Neural cell (in vitro differentiated cells): ENCODE measurements around the gene PGP. TPM values are rescaled to one million over a fixed set of nuclear protein-coding genes. Genes with fewer than 3 reads are reported as not detected.

Experiments used
- H2AFZ ChIP-seq: fragments of 200-600, 300-800 bp; sonication (generic), shearing (Covaris generic); 2 replicates; pipeline ENCODE4 v1.6.0; 2014; ENCODE audit warnings: low read depth, mild to moderate bottlenecking, antibody characterized with exemption, low read length, moderate library complexity
- H3F3A ChIP-seq: fragments of 200-600 bp; shearing (Covaris generic); 2 replicates; pipeline ENCODE4 v1.6.1; 2016; ENCODE audit warnings: mild to moderate bottlenecking, moderate library complexity, mixed read lengths, antibody characterized with exemption, low read length; ENCODE audit not compliant: insufficient read depth, poor library complexity, severe bottlenecking
- H3K27ac ChIP-seq: fragments of 200-600, 300-800 bp; sonication (generic), shearing (Covaris generic); 2 replicates; pipeline ENCODE4 v1.5.1; 2014; ENCODE audit warnings: mild to moderate bottlenecking, low read length, moderate library complexity
- H3K27me3 ChIP-seq: fragments of 300-800, 200-600 bp; sonication (generic), shearing (Covaris generic); 2 replicates; pipeline ENCODE4 v1.6.0; 2014; ENCODE audit warnings: mild to moderate bottlenecking, low read depth, low read length, moderate library complexity; ENCODE audit not compliant: insufficient read depth
- H3K36me3 ChIP-seq: fragments of 300-800, 200-600 bp; sonication (generic), shearing (Covaris generic); 2 replicates; pipeline ENCODE4 v1.5.1; 2014; ENCODE audit warnings: mild to moderate bottlenecking, antibody characterized with exemption, low read length, moderate library complexity; ENCODE audit not compliant: insufficient read depth
- H3K4me2 ChIP-seq: fragments of 300-800, 200-600 bp; sonication (generic), shearing (Covaris generic); 2 replicates; pipeline ENCODE4 v1.6.0; 2014; ENCODE audit warnings: mild to moderate bottlenecking, low read length
- H3K4me3 ChIP-seq: fragments of 300-800, 200-600 bp; sonication (generic), shearing (Covaris generic); 2 replicates; pipeline ENCODE4 v1.5.1; 2014; ENCODE audit warnings: mild to moderate bottlenecking, low read length, moderate library complexity
- H3K79me2 ChIP-seq: fragments of 200-600 bp; shearing (Covaris generic); replicated peaks from 2 replicates; pipeline ENCODE4 v1.6.0; 2014; ENCODE audit warnings: mild to moderate bottlenecking, low read length, moderate library complexity; ENCODE audit not compliant: insufficient read depth
- H3K9ac ChIP-seq: fragments of 300-800, 200-600 bp; sonication (generic), shearing (Covaris generic); 2 replicates; pipeline ENCODE4 v1.6.1; 2016; ENCODE audit warnings: mild to moderate bottlenecking, low read length, mixed read lengths
- H3K9me2 ChIP-seq: fragments of 200-600 bp; shearing (Covaris generic); 2 replicates; pipeline ENCODE4 v1.6.1; 2016; ENCODE audit warnings: mild to moderate bottlenecking, low read length, mixed read lengths; ENCODE audit not compliant: insufficient read depth
- H3K9me3 ChIP-seq: fragments of 200-600, 300-800 bp; sonication (generic), shearing (Covaris generic); 2 replicates; pipeline ENCODE4 v1.6.1; 2016; ENCODE audit warnings: mild to moderate bottlenecking, mixed run types, low read length, moderate library complexity, mixed read lengths
- H4K20me1 ChIP-seq: fragments of 200-600 bp; shearing (Covaris generic); 2 replicates; pipeline ENCODE4 v1.6.1; 2016; ENCODE audit warnings: mild to moderate bottlenecking, mixed run types; ENCODE audit not compliant: insufficient read depth
- CTCF ChIP-seq: fragments of 450-650 bp; IDR thresholded peaks from 2 replicates; pipeline ENCODE4 v1.5.1; 2014; ENCODE audit warnings: antibody characterized with exemption, mild to moderate bottlenecking, moderate library complexity; ENCODE audit not compliant: poor library complexity, severe bottlenecking
- EP300 ChIP-seq: fragments of 450-650 bp; conservative IDR thresholded peaks from 2 replicates; pipeline ENCODE4 v1.6.1; 2014; ENCODE audit warnings: antibody characterized with exemption, mild to moderate bottlenecking, moderate library complexity; ENCODE audit not compliant: poor library complexity, severe bottlenecking
- EZH2 ChIP-seq: fragments of 200-600, 300-800 bp; shearing (Covaris generic), sonication (generic); IDR thresholded peaks from 2 replicates; pipeline ENCODE4 v1.6.1; 2014; ENCODE audit warnings: antibody characterized with exemption, low read length, borderline replicate concordance, mild to moderate bottlenecking; ENCODE audit not compliant: insufficient read depth, poor library complexity, severe bottlenecking
- MXI1 ChIP-seq: fragments of 450-650 bp; conservative IDR thresholded peaks from 2 replicates; pipeline ENCODE4 v1.6.1; 2014; ENCODE audit warnings: antibody characterized with exemption, mild to moderate bottlenecking; ENCODE audit not compliant: poor library complexity, severe bottlenecking
- POLR2AphosphoS5 ChIP-seq: IDR thresholded peaks from 2 replicates; pipeline ENCODE4 v1.6.1; 2012
- RAD21 ChIP-seq: fragments of 450-650 bp; conservative IDR thresholded peaks from 2 replicates; pipeline ENCODE4 v1.6.1; 2014; ENCODE audit warnings: antibody characterized with exemption, mild to moderate bottlenecking, moderate library complexity
- REST ChIP-seq: IDR thresholded peaks from 2 replicates; pipeline ENCODE4 v1.6.1; 2012; ENCODE audit warnings: borderline replicate concordance
- SMC3 ChIP-seq: fragments of 450-650 bp; conservative IDR thresholded peaks from 2 replicates; pipeline ENCODE4 v1.6.1; 2014; ENCODE audit warnings: antibody characterized with exemption, mild to moderate bottlenecking, moderate library complexity; ENCODE audit not compliant: poor library complexity
- TAF1 ChIP-seq: IDR thresholded peaks from 2 replicates; pipeline ENCODE4 v1.6.1; 2012; ENCODE audit warnings: low read depth
- polyA plus RNA-seq: library from polyadenylated mRNA; depleted of rRNA; stranded (reverse); fragments of >200 nt; gene quantifications from 2 replicates; pipeline ENCODE4 v1.2.3, GENCODE V29; 2014

PGP gene
- polyA plus RNA-seq, 1 donor from 2014 or later = 44.1 TPM

- Histone ChIP-seq H3K9ac (no peak overlapping the region), H3K79me2 (peaks cover 24% of the 10 kb centered on the region), H3K4me3 (no peak overlapping the region), H3K9me3 (no peaks in the 10 kb centered on the region), H3K27me3 (no peaks in the 10 kb centered on the region), H2AFZ (no peak overlapping the region), H3F3A (no peaks in the 10 kb centered on the region), H3K4me2 (no peak overlapping the region), H3K27ac (no peak overlapping the region), H3K9me2 (no peaks in the 10 kb centered on the region), H3K36me3 (no peaks in the 10 kb centered on the region), H4K20me1 (no peaks in the 10 kb centered on the region)
- TF ChIP-seq REST = no peak
- TF ChIP-seq RAD21 = no peak
- no peak for TF ChIP-seq TAF1
- no peak for TF ChIP-seq EZH2
- no peak for TF ChIP-seq EP300
- TF ChIP-seq SMC3 = no peak
- no peak for TF ChIP-seq MXI1
- TF ChIP-seq POLR2AphosphoS5 = no peak
- no peak for TF ChIP-seq CTCF
Measured at GRCh38 chr16:2229091-2229490, 14.5 kb upstream of the PGP start.

- Histone ChIP-seq H2AFZ (no peak overlapping the region), H3K4me2 (no peak overlapping the region), H3K79me2 (peaks cover 26% of the 10 kb centered on the region), H3K9me2 (no peaks in the 10 kb centered on the region), H4K20me1 (no peaks in the 10 kb centered on the region), H3K9ac (no peak overlapping the region), H3K27me3 (no peaks in the 10 kb centered on the region), H3K9me3 (no peaks in the 10 kb centered on the region), H3K4me3 (no peak overlapping the region), H3K36me3 (no peaks in the 10 kb centered on the region), H3K27ac (no peak overlapping the region), H3F3A (no peaks in the 10 kb centered on the region)
- TF ChIP-seq EP300 = no peak
- TF ChIP-seq MXI1 = no peak
- no peak for TF ChIP-seq CTCF
- no peak for TF ChIP-seq SMC3
- TF ChIP-seq POLR2AphosphoS5 = no peak
- TF ChIP-seq TAF1 = no peak
Measured at GRCh38 chr16:2228161-2228824, 13.7 kb upstream of the PGP start.
